K562 (cell line): ENCODE measurements around the gene TRAF3. TPM values are rescaled to one million over a fixed set of nuclear protein-coding genes. Genes with fewer than 3 reads are reported as not detected.
A peak's percentile ranks its signal among the peaks of the same experiment; 100 is the strongest.

Experiments
- ATAC-seq: fragments of 200-7000 bp; cut with Tn5 transposase; 3 replicates; pipeline ENCODE4 v1.9.1; 2020; ENCODE audit warnings: moderate library complexity
- BruUV-seq: library from RNA; stranded (reverse); fragments of 400-500 nt; replicated peaks from 2 replicates; lab custom pipeline; 2021; lab: Mats Ljungman, UMichigan
- CTCF ChIA-PET: fragments of 300-600 bp; formaldehyde crosslinking; extraction: SDS; loops from one replicate; lab custom pipeline; 2021; ENCODE audit warnings: low intra/inter-chr PET ratio; lab: Yijun Ruan, JAX
- POLR2A ChIA-PET: fragments of 300-600, 350-650 bp; sonication (Branson Sonifier 250); formaldehyde crosslinking; extraction: SDS; loops from one replicate; lab custom pipeline; 2021; ENCODE audit warnings: antibody characterized with exemption, inconsistent platforms; lab: Yijun Ruan, JAX
- DNase-seq, 4 experiments: peaks; one replicate each; pipeline versions ENCODE4 v3.0.0 to v3.0.0-alpha.2; 2011 to 2018; ENCODE audit warnings: low spot score in 3 of 4, mixed read lengths in 3 of 4; ENCODE audit errors: extremely low read depth in 1 of 4
- FAIRE-seq: peaks from 2 replicates; lab custom pipeline; 2011; peaks lifted over from hg19 to GRCh38; lab: Jason Lieb, UNC
- H2AFZ ChIP-seq: 2 replicates; pipeline ENCODE4 v1.6.0; 2011; ENCODE audit warnings: low read depth, low read length, control low read depth, inconsistent platforms
- H3K27ac ChIP-seq: fragments of 200-600 bp; 3 replicates; pipeline ENCODE4 v1.8.0; 2011; ENCODE audit warnings: low read depth, mild to moderate bottlenecking, control low read depth, inconsistent platforms, low read length, moderate library complexity, mixed read lengths; ENCODE audit errors: extremely low read depth
- H3K27me3 ChIP-seq, 2 experiments: fragments of 300-600 bp in 1 of 2; 2 replicates in 1 of 2; 3 replicates in 1 of 2; pipeline versions ENCODE4 v1.6.0 to v1.8.0; 2011; ENCODE audit warnings: inconsistent platforms in 2 of 2, low read length in 2 of 2, mild to moderate bottlenecking in 1 of 2, mixed read lengths in 1 of 2, moderate library complexity in 1 of 2; ENCODE audit not compliant: control insufficient read depth in 2 of 2, insufficient read depth in 2 of 2
- H3K36me3 ChIP-seq: fragments of 300-600 bp; 3 replicates; pipeline ENCODE4 v1.8.0; 2011; ENCODE audit warnings: mild to moderate bottlenecking, low read length, inconsistent platforms; ENCODE audit not compliant: control insufficient read depth, insufficient read depth
- H3K4me1 ChIP-seq, 2 experiments: fragments of 200-600 bp in 1 of 2; replicated peaks in 1 of 2; 2 replicates in 1 of 2; 3 replicates in 1 of 2; pipeline versions ENCODE4 v1.5.1 to v1.8.0; 2011; ENCODE audit warnings: inconsistent platforms in 2 of 2, low read length in 2 of 2, mild to moderate bottlenecking in 1 of 2, mixed read lengths in 1 of 2, moderate library complexity in 1 of 2; ENCODE audit not compliant: control insufficient read depth in 2 of 2, insufficient read depth in 2 of 2
- H3K4me2 ChIP-seq: 2 replicates; pipeline ENCODE4 v1.6.1; 2011; ENCODE audit warnings: low read length, control low read depth, inconsistent platforms, mixed read lengths; ENCODE audit not compliant: insufficient read depth
- H3K4me3 ChIP-seq: fragments of 200-600 bp; sonication (generic), shearing (Covaris generic); 2 replicates; pipeline ENCODE4 v1.5.1; 2016; ENCODE audit warnings: control low read depth, inconsistent platforms
- H3K79me2 ChIP-seq: fragments of 200-600 bp; 3 replicates; pipeline ENCODE4 v1.8.0; 2011; ENCODE audit warnings: low read length, inconsistent platforms; ENCODE audit not compliant: control insufficient read depth, insufficient read depth
- H3K9ac ChIP-seq, 2 experiments: 2 replicates each; pipeline versions ENCODE4 v1.6.0 to v1.6.1; 2011; ENCODE audit warnings: low read depth in 2 of 2, low read length in 2 of 2, control low read depth in 1 of 2, inconsistent platforms in 1 of 2, mild to moderate bottlenecking in 1 of 2, mixed read lengths in 1 of 2; ENCODE audit not compliant: insufficient read depth in 1 of 2
- H3K9me1 ChIP-seq: one replicate; pipeline ENCODE4 v1.6.0; 2011; ENCODE audit warnings: inconsistent platforms, mild to moderate bottlenecking, low read length, moderate library complexity; ENCODE audit not compliant: control insufficient read depth, insufficient read depth
- H3K9me3 ChIP-seq: replicated peaks from 2 replicates; pipeline ENCODE4 v1.5.1; 2011; ENCODE audit warnings: low read depth, low read length, inconsistent platforms; ENCODE audit not compliant: control insufficient read depth, insufficient read depth
- H4K20me1 ChIP-seq: replicated peaks from 2 replicates; pipeline ENCODE4 v1.6.1; 2011; ENCODE audit warnings: low read length, inconsistent platforms, mixed read lengths; ENCODE audit not compliant: control insufficient read depth, insufficient read depth
- EHMT2 ChIP-seq: fragments of 450-650 bp; IDR thresholded peaks from 2 replicates; pipeline ENCODE4 v1.6.1; 2018; ENCODE audit warnings: antibody characterized with exemption
- HDGF ChIP-seq: fragments of 450-650 bp; IDR thresholded peaks from 2 replicates; pipeline ENCODE4 v1.6.1; 2016
- KLF1 ChIP-seq: fragments of 450-650 bp; IDR thresholded peaks from 2 replicates; pipeline ENCODE4 v1.6.1; 2016; ENCODE audit warnings: missing genetic modification characterization, missing compliant biosample characterization
- KLF10 ChIP-seq: fragments of 250-450 bp; sonication (Bioruptor Pico); IDR thresholded peaks from 2 replicates; pipeline ENCODE4 v1.6.1; 2021; ENCODE audit warnings: matching md5 sums
- KLF13 ChIP-seq: fragments of 450-650 bp; IDR thresholded peaks from 2 replicates; pipeline ENCODE4 v1.6.1; 2016; ENCODE audit warnings: missing genetic modification characterization, low read depth, mild to moderate bottlenecking, missing compliant biosample characterization, moderate library complexity, borderline replicate concordance
- MIER1 ChIP-seq: fragments of 450-650 bp; IDR thresholded peaks from 2 replicates; pipeline ENCODE4 v1.6.1; 2016; ENCODE audit warnings: antibody characterized with exemption, mild to moderate bottlenecking, low read depth
- NEUROD1 ChIP-seq: fragments of 150-350 bp; IDR thresholded peaks from 2 replicates; pipeline ENCODE4 v1.6.1; 2014; ENCODE audit warnings: borderline replicate concordance, low read length, low read depth; ENCODE audit not compliant: partially characterized antibody
- RBM17 ChIP-seq: fragments of 200-400 bp; formaldehyde crosslinking; IDR thresholded peaks from 2 replicates; pipeline ENCODE4 v1.6.1; 2017; ENCODE audit warnings: low read depth, mild to moderate bottlenecking, low read length, borderline replicate concordance
- RCOR1 ChIP-seq, 2 experiments: IDR thresholded peaks; 2 replicates each; pipeline ENCODE4 v1.6.1; 2012; ENCODE audit warnings: low read depth in 2 of 2, low read length in 2 of 2, borderline replicate concordance in 1 of 2, improper control_type of control experiment in 1 of 2
- SMAD1 ChIP-seq: fragments of 150-350 bp; IDR thresholded peaks from 2 replicates; pipeline ENCODE4 v1.6.1; 2014; ENCODE audit warnings: low read length, low read depth; ENCODE audit not compliant: partially characterized antibody
- TRIM28 ChIP-seq: fragments of 450-650 bp; IDR thresholded peaks from 2 replicates; pipeline ENCODE4 v1.6.1; 2017
- ZNF785 ChIP-seq: fragments of 250-450 bp; sonication (Bioruptor Pico); IDR thresholded peaks from 2 replicates; pipeline ENCODE4 v1.4.0; 2020; ENCODE audit warnings: mild to moderate bottlenecking
- WGBS: fragments of 100-300 bp; shearing (Covaris generic); methylation state at CpG from one replicate; pipeline ENCODE4 v1.1.6; 2016; ENCODE audit warnings: low coverage, mixed read lengths; ENCODE audit not compliant: insufficient coverage; ENCODE audit errors: missing lambda C conversion rate; 5-methylcytosine and 5-hydroxymethylcytosine counted together
- in situ Hi-C: fragments of 300-500 bp; cut with MboI; formaldehyde crosslinking; loops from 4 replicates; pipeline ENCODE4 v1.15.0; 2018; ENCODE audit warnings: inconsistent platforms, mixed read lengths
- intact Hi-C: fragments of 100-400 bp; cut with micrococcal nuclease; formaldehyde crosslinking; loops from 2 replicates; pipeline ENCODE4 v1.14.2; 2022
- polyA plus RNA-seq, 8 experiments: library from polyadenylated mRNA; depleted of rRNA in 4 of 8; stranded (reverse) in 5 of 8; unstranded in 3 of 8; fragments of >200 nt; fragmentation: Nextera tagmentation in 2 of 8; fragmentation: Illumina TruSeq in 1 of 8; extraction: Ambion mirVana in 2 of 8; extraction: Trizol in 1 of 8; gene quantifications; 2 replicates each; pipeline versions ENCODE4 v1.2.1 to v1.2.3, GENCODE V29; 2011 to 2014; ENCODE audit warnings: inconsistent platforms in 1 of 8, missing spikeins in 1 of 8
- total RNA-seq, 7 experiments: library from RNA; depleted of rRNA in 6 of 7; stranded (reverse); fragments of >200 nt in 6 of 7; fragmentation: Illumina TruSeq in 2 of 7; extraction: Trizol in 2 of 7; gene quantifications; 2 replicates each; pipeline versions ENCODE4 v1.2.1 to v1.2.3, GENCODE V29; 2011 to 2021; ENCODE audit warnings: low replicate concordance in 1 of 7

The TRAF3 gene
- total and polyA plus RNA-seq, 9 of the 15 experiments (the other 6 are each of a cell fraction or from before 2014, with no cell fraction given), result 0.52 to 21.3 (median 9.9) TPM

DNA sequence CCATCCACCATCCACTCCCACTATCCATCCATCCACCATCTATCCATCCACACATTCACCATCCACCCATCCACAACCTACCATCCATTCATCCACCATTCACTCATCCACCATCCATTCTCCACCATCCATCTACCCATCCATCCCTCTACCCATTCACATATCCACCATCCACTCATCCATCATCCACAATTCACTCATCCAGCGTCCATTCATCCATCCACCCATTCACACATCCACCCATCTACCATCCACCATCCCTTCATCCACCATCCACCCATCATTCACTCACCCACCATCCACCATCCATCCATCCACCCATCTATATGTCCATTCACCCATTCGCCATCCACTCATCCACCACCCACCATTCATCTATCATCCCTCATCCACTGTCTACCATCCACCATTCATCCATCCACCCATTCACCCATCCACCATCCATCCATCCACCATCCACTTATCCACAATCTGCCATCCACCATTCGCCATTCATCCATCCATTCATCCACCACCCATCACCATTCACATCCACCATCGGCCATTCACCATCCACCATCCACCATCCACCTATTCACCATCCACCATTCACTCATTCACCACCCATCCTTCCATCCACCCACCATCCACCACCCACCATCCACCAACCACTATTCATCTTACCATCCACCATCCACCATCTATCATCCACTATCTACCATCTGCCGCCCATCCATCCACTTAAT, 143.2 kb downstream of the TRAF3 start:
- 6% methylated on average over 5 of the region's 5 CpGs for WGBS

DNA sequence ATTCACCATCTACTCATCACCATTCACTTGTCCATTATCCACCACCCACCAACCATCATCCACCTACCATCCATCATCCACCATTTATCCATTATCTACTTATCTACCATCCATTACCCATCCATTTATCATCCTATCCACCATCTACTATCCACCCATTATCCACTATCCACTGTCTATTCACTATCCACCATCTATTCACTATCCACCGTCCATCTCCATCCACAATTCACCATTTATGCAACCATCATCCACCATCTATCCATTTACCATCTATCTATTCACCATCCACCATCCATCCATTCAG, 143.7 kb downstream of the TRAF3 start:
- POLR2A ChIA-PET, result no interaction called here

More for the DNA sequence above, 143.2 kb downstream of the TRAF3 start:
- FAIRE-seq, result no peak
- no peak overlapping the region for H3K9ac ChIP-seq
- no peak for ATAC-seq
- H3K79me2 ChIP-seq, result no peaks in the 10 kb centered on the region
- H3K9me1 ChIP-seq, result no peaks in the 10 kb centered on the region
- POLR2A ChIA-PET, result no interaction called here
- in situ Hi-C loops, result loop anchor here (25.0 kb wide), 1 partner anchor 408 kb away; the partner anchor contains the start of gene ANKRD9
- H2AFZ ChIP-seq, result no peak overlapping the region
- CTCF ChIA-PET, result no interaction called here
- peaks cover 0 to 10% of the 10 kb centered on the region in 2 experiments; a peak in 1 of 5 replicates for H3K27me3 ChIP-seq
- H3K4me3 ChIP-seq, result no peak overlapping the region
- H3K9me3 ChIP-seq, result no peaks in the 10 kb centered on the region
- BruUV-seq, result no TSS peak
- H3K4me2 ChIP-seq, result no peak overlapping the region
- no peaks in the 10 kb centered on the region; the same call in 1 of the 2 replicates for H4K20me1 ChIP-seq
- peaks cover 0 to 22% of the 10 kb centered on the region in 2 experiments; a peak in 2 of 5 replicates for H3K4me1 ChIP-seq
- TF ChIP-seq SMAD1, result no peak
- TF ChIP-seq KLF10 (CRISPR knock-in tag), result no peak
- no peak for TF ChIP-seq HDGF
- no peak for TF ChIP-seq RCOR1 (IDR thresholded peaks at IDR 0.05; ENCODE audit: borderline replicate concordance in 1 of 2, low read depth in 2 of 2, low read length in 2 of 2)
- TF ChIP-seq KLF1, result no peak
- no peak for TF ChIP-seq RBM17
- TF ChIP-seq TRIM28, result no peak
- no peak for TF ChIP-seq ZNF785 (CRISPR knock-in tag)
- no peak for TF ChIP-seq MIER1
- TF ChIP-seq NEUROD1, result no peak
- no peak overlapping the region for H3K27ac ChIP-seq
- intact Hi-C loops, result no loop called here
- DNase-seq, result no peak
- no peaks in the 10 kb centered on the region for H3K36me3 ChIP-seq

More for the DNA sequence above, 143.7 kb downstream of the TRAF3 start:
- no peak overlapping the region for H3K4me3 ChIP-seq
- H3K27me3 ChIP-seq, result peaks cover 0 to 10% of the 10 kb centered on the region in 2 experiments; a peak in 1 of 5 replicates
- FAIRE-seq, result no peak
- in situ Hi-C loops (loop anchor here (25.0 kb wide), 1 partner anchor 409 kb away; the partner anchor contains the start of gene ANKRD9), intact Hi-C loops (no loop called here)
- DNase-seq, result no peak
- BruUV-seq, result no TSS peak
- no peak overlapping the region for H3K27ac ChIP-seq
- no peaks in the 10 kb centered on the region for H3K9me1 ChIP-seq
- H3K79me2 ChIP-seq, result no peaks in the 10 kb centered on the region
- H3K4me1 ChIP-seq, result peaks cover 0 to 26% of the 10 kb centered on the region in 2 experiments; a peak in 3 of 5 replicates
- no peak overlapping the region for H2AFZ ChIP-seq
- H3K36me3 ChIP-seq, result no peaks in the 10 kb centered on the region
- no peaks in the 10 kb centered on the region for H3K9me3 ChIP-seq
- H4K20me1 ChIP-seq, result no peaks in the 10 kb centered on the region; the same call in 1 of the 2 replicates
- no peak for ATAC-seq
- TF ChIP-seq EHMT2, result 0 out of 2 replicates have a peak, but pooled peaks have one; percentile 25
- no peak for TF ChIP-seq KLF13 (tag)
- CTCF ChIA-PET, result no interaction called here
- 0% methylated on average over 1 of the region's 1 CpG for WGBS
- H3K9ac ChIP-seq, result no peak overlapping the region
- H3K4me2 ChIP-seq, result no peak overlapping the region
